GM12801 (cell line): ENCODE results near the gene HOXA9.

Experiments
- CTCF ChIP-seq: IDR thresholded peaks from one replicate; pipeline ENCODE4 v1.5.1; 2011; ENCODE audit warnings: control low read depth; ENCODE audit not compliant: insufficient read length; ENCODE audit errors: extremely low read depth

The HOXA9 gene

DNA sequence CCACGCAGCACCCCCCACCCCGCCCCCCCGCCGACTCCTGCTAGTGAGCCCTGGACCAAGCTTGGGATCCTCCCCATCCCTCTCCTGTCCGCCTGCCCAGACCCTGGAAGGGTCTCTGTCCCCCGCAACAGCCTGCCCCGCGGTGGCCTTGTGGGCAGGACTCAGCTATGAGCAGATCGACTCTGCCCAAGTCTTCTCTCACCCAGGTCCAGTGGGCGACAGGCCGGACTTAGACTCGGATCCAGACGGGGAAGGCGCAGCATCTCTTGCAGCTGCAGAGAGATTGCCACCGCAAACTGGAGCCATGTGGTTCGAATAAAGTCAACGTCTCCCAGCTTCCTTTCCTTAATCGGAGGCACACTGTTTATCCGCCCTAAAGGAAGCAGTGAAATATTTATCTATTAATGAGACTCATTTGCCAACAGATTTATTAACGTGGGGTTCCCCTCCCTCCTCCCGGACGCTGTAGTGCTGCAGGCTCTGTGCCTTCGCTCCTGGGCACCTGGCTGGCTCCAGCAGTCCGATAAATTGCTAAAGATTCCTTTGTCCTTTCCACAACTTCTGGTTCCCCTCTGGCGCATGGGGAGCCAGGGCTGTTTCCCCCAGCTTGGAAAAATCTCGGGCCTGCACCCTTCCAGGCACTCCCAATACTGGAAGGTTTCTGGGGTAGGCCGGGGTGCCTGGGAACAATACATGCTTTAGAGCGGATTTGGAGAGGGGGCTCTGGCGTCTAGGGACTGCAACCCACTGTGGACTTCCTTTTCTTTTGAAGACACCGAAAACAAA is 8.2 kb downstream of the HOXA9 start:
- no peak for TF ChIP-seq CTCF

- no peak for TF ChIP-seq CTCF
These were observed 8.8 kb downstream of the HOXA9 start, which contains the start of gene HOXA7 for GRCh38 chr7:27156508-27156898. TSS of gene HOXA7 (minus strand) at chr7:27156675. CDS start at chr7:27156545, 130 bp downstream.

DNA sequence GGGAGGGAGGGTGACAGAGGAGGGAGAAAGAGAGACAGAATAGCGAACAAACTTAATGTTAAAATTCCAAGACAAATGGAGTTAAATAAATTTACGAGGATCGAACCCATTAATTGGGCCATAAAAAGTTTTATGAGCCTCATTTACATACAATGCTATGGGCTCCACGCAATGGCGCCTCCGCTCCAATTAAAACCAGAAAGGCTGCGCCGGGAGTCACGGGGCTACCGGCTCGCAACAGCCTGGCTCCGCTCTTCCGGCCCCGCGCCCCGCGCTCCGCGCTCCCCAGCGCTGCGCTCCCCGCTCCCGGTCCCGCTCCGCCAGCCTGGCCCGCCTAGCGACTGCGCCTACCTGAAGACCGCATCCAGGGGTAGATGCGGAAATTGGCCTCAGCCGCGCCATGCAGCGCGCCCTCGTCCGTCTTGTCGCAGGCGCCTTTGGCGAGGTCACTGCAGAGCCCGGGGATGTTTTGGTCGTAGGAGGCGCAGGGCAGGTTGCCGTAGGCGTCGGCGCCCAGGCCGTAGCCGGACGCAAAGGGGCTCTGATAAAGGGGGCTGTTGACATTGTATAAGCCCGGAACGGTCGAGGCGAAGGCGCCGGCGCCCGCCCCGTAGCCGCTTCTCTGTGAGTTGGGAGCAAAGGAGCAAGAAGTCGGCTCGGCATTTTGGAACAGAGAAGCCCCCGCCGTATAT is 9.4 kb downstream of the HOXA9 start:
- TF ChIP-seq CTCF: no peak

DNA sequence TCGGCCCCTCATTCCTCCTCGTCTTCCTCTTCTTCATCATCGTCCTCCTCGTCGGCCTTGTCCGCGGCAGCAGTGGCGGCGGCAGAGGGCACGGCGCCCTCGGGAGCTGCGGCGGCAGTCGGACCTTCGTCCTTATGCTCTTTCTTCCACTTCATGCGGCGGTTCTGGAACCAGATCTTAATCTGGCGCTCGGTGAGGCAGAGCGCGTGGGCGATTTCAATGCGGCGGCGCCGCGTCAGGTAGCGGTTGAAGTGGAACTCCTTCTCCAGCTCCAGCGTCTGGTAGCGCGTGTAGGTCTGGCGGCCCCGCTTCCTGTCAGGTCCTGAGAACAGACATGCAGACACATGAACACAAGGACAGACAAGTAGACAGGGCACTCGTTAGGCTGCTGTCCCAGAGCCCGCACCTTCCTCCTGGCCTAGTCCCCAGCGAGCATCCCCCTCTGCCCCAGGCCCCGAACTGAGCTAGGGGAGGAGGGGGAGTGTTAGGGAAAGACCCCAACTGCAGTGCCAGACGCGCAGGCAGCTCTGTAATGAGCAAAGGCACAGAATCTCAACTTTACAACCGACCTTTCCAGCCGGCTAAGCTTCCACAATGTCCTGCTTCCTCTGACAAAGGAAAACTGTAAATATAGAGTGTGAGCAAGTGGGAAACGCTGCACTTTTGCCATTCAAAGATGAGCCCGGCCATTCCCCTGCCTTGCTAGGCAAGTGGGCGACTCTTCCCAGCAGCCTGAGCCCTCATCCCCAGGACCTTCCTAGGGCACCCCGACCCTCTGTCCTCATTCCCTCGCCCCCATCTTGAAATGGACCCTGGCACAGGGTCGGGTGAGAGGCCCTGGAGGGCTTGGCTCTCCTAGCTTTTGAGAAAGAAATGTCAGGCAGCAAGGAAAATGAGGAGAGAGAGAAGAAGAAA is 10.2 kb downstream of the HOXA9 start:
- no peak for TF ChIP-seq CTCF

GRCh38 chr7:27154369-27154768 is 11.0 kb downstream of the HOXA9 start:
- no peak for TF ChIP-seq CTCF

- TF ChIP-seq CTCF: no peak
These were observed 11.8 kb downstream of the HOXA9 start for GRCh38 chr7:27153526-27153925.
